ENCODE data around the gene A2M.

Gene A2M

DNA sequence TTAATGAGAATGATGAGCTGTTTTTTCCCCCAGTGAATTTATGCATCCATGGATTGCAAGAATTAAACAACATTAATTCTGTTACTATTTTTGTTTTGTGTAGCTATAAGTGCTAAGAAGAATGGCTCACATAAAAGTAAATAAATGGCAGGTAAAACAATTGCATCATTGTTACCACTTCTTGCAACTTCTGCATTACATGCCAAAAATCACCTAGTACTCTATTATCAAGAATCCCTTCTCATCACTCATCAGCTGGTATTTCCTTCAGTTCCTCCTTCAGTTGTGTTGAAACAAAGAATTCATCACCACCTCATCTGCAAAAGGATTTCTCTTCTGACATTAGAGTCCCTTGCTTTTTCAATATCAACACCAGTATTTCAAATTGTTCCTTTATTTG lies 773 bp downstream of the A2M start:
- no peak for TF ChIP-seq CTCF (IDR thresholded peaks at IDR 0.05)

- no peak for TF ChIP-seq CTCF (IDR thresholded peaks at IDR 0.05)
These were observed 1.8 kb downstream of the A2M start for GRCh38 chr12:9113987-9114309.

GRCh38 chr12:9113296-9113986 lies 2.3 kb downstream of the A2M start:
- TF ChIP-seq CTCF (IDR thresholded peaks at IDR 0.05): no peak

DNA sequence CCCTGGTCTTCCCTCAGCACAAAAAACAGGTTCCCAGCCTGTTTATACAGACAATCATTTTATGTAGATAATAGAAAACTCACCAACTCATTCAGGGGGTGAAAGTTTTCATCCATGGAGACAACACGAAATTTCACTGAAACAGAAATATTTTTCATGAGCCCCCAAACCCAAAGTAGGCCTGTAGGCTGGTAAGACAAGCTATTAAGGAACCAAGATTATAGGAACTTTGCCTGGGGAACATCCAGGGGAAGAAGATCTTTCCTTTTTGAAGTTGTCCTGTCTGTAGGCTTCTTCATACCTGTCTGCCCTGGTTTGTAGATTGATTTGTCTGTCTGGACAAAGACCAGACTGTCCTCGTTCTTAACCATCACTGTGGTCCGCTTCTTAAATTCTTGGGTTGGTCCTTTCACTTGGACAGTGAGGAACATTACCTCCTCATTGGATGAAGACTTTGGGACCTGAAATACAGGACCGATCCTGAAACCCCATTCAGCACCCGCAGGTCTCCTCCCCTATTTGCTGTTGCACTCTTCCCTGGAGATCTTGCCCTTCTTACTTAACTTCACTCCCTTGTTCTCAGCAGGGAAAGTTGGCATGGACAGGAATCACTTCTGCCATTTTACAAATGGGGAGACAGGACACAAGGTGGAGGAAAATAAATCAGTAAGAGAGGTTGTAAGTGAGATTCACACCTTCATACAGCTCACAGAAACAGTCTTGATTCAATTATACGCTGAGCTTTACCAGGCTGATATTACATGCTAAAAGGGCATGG lies 3.5 kb downstream of the A2M start:
- TF ChIP-seq CTCF (IDR thresholded peaks at IDR 0.05): no peak

GRCh38 chr12:9111525-9111924 lies 4.2 kb downstream of the A2M start:
- no peak for TF ChIP-seq CTCF (IDR thresholded peaks at IDR 0.05)

GRCh38 chr12:9109737-9110491 lies 5.8 kb downstream of the A2M start:
- TF ChIP-seq CTCF (IDR thresholded peaks at IDR 0.05): no peak

DNA sequence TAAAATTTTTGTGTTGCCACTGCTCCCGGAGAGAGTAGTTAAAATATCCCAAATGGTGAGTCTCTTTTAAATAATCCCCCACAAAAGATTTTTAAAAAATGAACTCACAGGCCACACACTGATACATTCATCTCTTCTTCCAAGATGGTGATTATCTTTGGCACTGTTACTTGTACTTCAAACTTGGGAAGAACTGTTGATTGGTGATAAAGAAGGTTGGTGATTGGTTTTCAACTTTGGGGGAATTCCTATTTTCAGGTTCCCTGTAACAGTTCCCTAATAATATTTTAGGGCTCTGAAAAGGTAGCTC lies 6.6 kb downstream of the A2M start:
- no peak for TF ChIP-seq CTCF (IDR thresholded peaks at IDR 0.05)

Measured in LNCAP (cell line).